ENCODE measurements around the gene TEX101.

GRCh38 chr19:43467730-43468129, 53.0 kb downstream of the TEX101 start:
- TF ChIP-seq POLR2A (IDR thresholded peaks at IDR 0.05) (no peak), CTCF (IDR thresholded peaks at IDR 0.05) (no peak)
